Smooth muscle cell (in vitro differentiated cells): ENCODE data around the gene TACC2. TPM values are rescaled to one million over a fixed set of nuclear protein-coding genes. Genes with fewer than 3 reads are reported as not detected.

ENCODE experiments used
- DNase-seq: peaks from one replicate; lab custom pipeline; 2025; ENCODE audit not compliant: unreplicated experiment; lab: John Stamatoyannopoulos, UW
- H2AFZ ChIP-seq: fragments of 200-600 bp; sonication (generic); 2 replicates; pipeline ENCODE4 v1.6.0; 2016; ENCODE audit warnings: antibody characterized with exemption, low read depth, mild to moderate bottlenecking
- H3F3A ChIP-seq: fragments of 200-600 bp; sonication (generic); 2 replicates; pipeline ENCODE4 v1.6.0; 2017; ENCODE audit warnings: antibody characterized with exemption, low read depth
- H3K27ac ChIP-seq: fragments of 200-600 bp; sonication (generic); 2 replicates; pipeline ENCODE4 v1.5.1; 2016; ENCODE audit warnings: low read depth, mild to moderate bottlenecking
- H3K27me3 ChIP-seq: fragments of 200-600 bp; sonication (generic); 2 replicates; pipeline ENCODE4 v1.6.1; 2016; ENCODE audit warnings: low read depth, mild to moderate bottlenecking
- H3K36me3 ChIP-seq: fragments of 200-600 bp; sonication (generic); 2 replicates; pipeline ENCODE4 v1.5.1; 2016; ENCODE audit warnings: low read depth
- H3K4me1 ChIP-seq: fragments of 200-600 bp; sonication (generic); 2 replicates; pipeline ENCODE4 v1.5.1; 2016; ENCODE audit warnings: low read depth
- H3K4me2 ChIP-seq: fragments of 200-600 bp; sonication (generic); 2 replicates; pipeline ENCODE4 v1.6.0; 2016; ENCODE audit warnings: mild to moderate bottlenecking
- H3K4me3 ChIP-seq: fragments of 200-600 bp; sonication (generic); 2 replicates; pipeline ENCODE4 v1.5.1; 2016; ENCODE audit warnings: mild to moderate bottlenecking
- H3K79me2 ChIP-seq: fragments of 200-600 bp; sonication (generic); 2 replicates; pipeline ENCODE4 v1.6.0; 2016; ENCODE audit warnings: low read depth, mild to moderate bottlenecking
- H3K9ac ChIP-seq: fragments of 200-600 bp; sonication (generic); 2 replicates; pipeline ENCODE4 v1.6.0; 2016; ENCODE audit warnings: low read depth
- H3K9me3 ChIP-seq: fragments of 200-600 bp; sonication (generic); replicated peaks from 2 replicates; pipeline ENCODE4 v1.5.1; 2016; ENCODE audit warnings: low read depth
- H4K20me1 ChIP-seq: fragments of 200-600 bp; sonication (generic); 2 replicates; pipeline ENCODE4 v1.6.0; 2016; ENCODE audit warnings: low read depth
- CTCF ChIP-seq: fragments of 200-600 bp; sonication (generic); IDR thresholded peaks from 2 replicates; pipeline ENCODE4 v1.5.1; 2017; ENCODE audit warnings: borderline replicate concordance, mild to moderate bottlenecking, antibody characterized with exemption; ENCODE audit not compliant: insufficient read depth, poor library complexity, severe bottlenecking
- WGBS: methylation state at CpG from one replicate; pipeline ENCODE4 v1.1.7; 2016; ENCODE audit warnings: low lambda C conversion rate; 5-methylcytosine and 5-hydroxymethylcytosine counted together
- polyA plus RNA-seq: library from polyadenylated mRNA; unstranded; fragments of >200 nt; fragmentation: Nextera tagmentation; extraction: Ambion mirVana; gene quantifications from 2 replicates; pipeline ENCODE4 v1.2.1, GENCODE V29; 2016
- total RNA-seq: library from RNA; depleted of rRNA; stranded (reverse); fragments of >200 nt; gene quantifications from 2 replicates; pipeline ENCODE4 v1.2.3, GENCODE V29; 2014

The TACC2 gene
- total and polyA plus RNA-seq, 2 experiments from 2014 or later, result 2.8 to 7.6 TPM

GRCh38 chr10:122097935-122098334 lies 109.0 kb downstream of the TACC2 start:
- Histone ChIP-seq H3K4me3 (no peak overlapping the region), H3K79me2 (no peaks in the 10 kb centered on the region), H3K36me3 (no peaks in the 10 kb centered on the region), H3F3A (peaks cover 9% of the 10 kb centered on the region), H2AFZ (no peak overlapping the region), H4K20me1 (no peaks in the 10 kb centered on the region), H3K27ac (no peak overlapping the region), H3K27me3 (peaks cover 77% of the 10 kb centered on the region), H3K4me1 (no peaks in the 10 kb centered on the region), H3K9me3 (no peaks in the 10 kb centered on the region), H3K9ac (no peak overlapping the region), H3K4me2 (no peak overlapping the region)
- DNase-seq, result no peak
- WGBS, result 92% methylated on average over 7 of the region's 7 CpGs
- TF ChIP-seq CTCF, result no peak

- Histone ChIP-seq H3K36me3 (no peaks in the 10 kb centered on the region), H3K27ac (no peak overlapping the region), H3K27me3 (peaks cover 77% of the 10 kb centered on the region), H3K4me2 (no peak overlapping the region), H3K4me3 (no peak overlapping the region), H3F3A (peaks cover 9% of the 10 kb centered on the region), H3K79me2 (no peaks in the 10 kb centered on the region), H3K9ac (no peak overlapping the region), H2AFZ (no peak overlapping the region), H4K20me1 (no peaks in the 10 kb centered on the region), H3K9me3 (no peaks in the 10 kb centered on the region), H3K4me1 (no peaks in the 10 kb centered on the region)
- DNase-seq, result no peak
- WGBS, result 73% methylated on average over 8 of the region's 8 CpGs
- TF ChIP-seq CTCF, result no peak
These were observed 110.0 kb downstream of the TACC2 start for GRCh38 chr10:122098924-122099323.

- Histone ChIP-seq H3K27ac (no peak overlapping the region), H3K4me3 (no peak overlapping the region), H3K27me3 (peaks cover 77% of the 10 kb centered on the region), H3K36me3 (no peaks in the 10 kb centered on the region), H4K20me1 (no peaks in the 10 kb centered on the region), H3K4me1 (no peaks in the 10 kb centered on the region), H3K9me3 (no peaks in the 10 kb centered on the region), H3K4me2 (no peak overlapping the region), H2AFZ (no peak overlapping the region), H3F3A (peaks cover 9% of the 10 kb centered on the region), H3K79me2 (no peaks in the 10 kb centered on the region), H3K9ac (no peak overlapping the region)
- DNase-seq, result no peak
- WGBS, result 17% methylated on average over 2 of the region's 2 CpGs
- no peak for TF ChIP-seq CTCF
These were observed 110.6 kb downstream of the TACC2 start for GRCh38 chr10:122099562-122099961.

- Histone ChIP-seq H3K36me3 (no peaks in the 10 kb centered on the region), H3K79me2 (no peaks in the 10 kb centered on the region), H3K4me3 (no peak overlapping the region), H3K4me2 (no peak overlapping the region), H3K27me3 (peaks cover 74% of the 10 kb centered on the region), H3K9me3 (no peaks in the 10 kb centered on the region), H3F3A (peaks cover 2% of the 10 kb centered on the region), H4K20me1 (no peaks in the 10 kb centered on the region), H3K9ac (no peak overlapping the region), H2AFZ (no peak overlapping the region), H3K4me1 (no peaks in the 10 kb centered on the region), H3K27ac (no peak overlapping the region)
- WGBS, result 89% methylated on average over 15 of the region's 15 CpGs
- DNase-seq, result no peak
- no peak for TF ChIP-seq CTCF
These were observed 113.3 kb downstream of the TACC2 start for GRCh38 chr10:122102146-122102868.
